ENCODE data around the gene MMP3.

The MMP3 gene

GRCh38 chr11:102788334-102788995 is 54.9 kb downstream of the MMP3 start:
- DNase-seq (ENCODE audit: low read depth), result no peak

Data from stimulated activated CD8-positive, alpha-beta memory T cell treated with anti-CD3 and anti-CD28 coated beads, Interleukin-4, amount 100 ng/mL, for 24 hours (primary cell).